Prostate gland (tissue), 2 donors: ENCODE results near the gene DENND5A.
"Not testable (repeated sequence)": the region's sequence is repeated elsewhere in the genome, so short reads cannot be mapped to it uniquely, and the experiment has no call there.

Source experiments
- POLR2A ChIP-seq: fragments of 450-650 bp; IDR thresholded peaks from one replicate; pipeline ENCODE4 v1.6.1; 2016; ENCODE audit warnings: antibody characterized with exemption, mild to moderate bottlenecking
- TF ChIP-seq, protein P1 (sequence below), 4 experiments: fragments of 200-600 bp in 2 of 4; fragments of 450-650 bp in 2 of 4; sonication (generic) in 2 of 4; IDR thresholded peaks; 1 replicate in 3 of 4; 2 replicates in 1 of 4; pipeline ENCODE4 v1.5.1; 2016 to 2019; ENCODE audit warnings: antibody characterized with exemption in 4 of 4, mild to moderate bottlenecking in 2 of 4, moderate library complexity in 2 of 4

DNA sequence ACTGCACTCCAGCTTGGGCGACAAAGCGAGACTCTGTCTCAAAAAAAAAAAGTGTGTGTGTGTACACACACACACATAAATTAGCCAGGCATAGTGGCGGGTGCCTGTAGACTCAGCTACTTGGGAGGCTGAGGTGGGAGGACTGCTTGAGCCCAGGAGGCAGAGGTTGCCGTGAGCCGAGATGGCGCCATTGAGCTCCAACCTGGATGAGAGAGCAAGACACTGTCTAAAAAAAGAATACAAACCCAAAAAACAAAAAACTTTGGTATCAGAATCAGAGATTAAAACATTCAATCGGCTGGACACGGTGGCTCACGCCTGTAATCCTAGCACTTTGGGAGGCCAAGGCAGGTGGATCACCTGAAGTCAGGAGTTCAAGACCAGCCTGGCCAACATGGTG is 44.3 kb downstream of the DENND5A start:
- not testable (repeated sequence) for TF ChIP-seq POLR2A
- TF ChIP-seq, protein P1, sequence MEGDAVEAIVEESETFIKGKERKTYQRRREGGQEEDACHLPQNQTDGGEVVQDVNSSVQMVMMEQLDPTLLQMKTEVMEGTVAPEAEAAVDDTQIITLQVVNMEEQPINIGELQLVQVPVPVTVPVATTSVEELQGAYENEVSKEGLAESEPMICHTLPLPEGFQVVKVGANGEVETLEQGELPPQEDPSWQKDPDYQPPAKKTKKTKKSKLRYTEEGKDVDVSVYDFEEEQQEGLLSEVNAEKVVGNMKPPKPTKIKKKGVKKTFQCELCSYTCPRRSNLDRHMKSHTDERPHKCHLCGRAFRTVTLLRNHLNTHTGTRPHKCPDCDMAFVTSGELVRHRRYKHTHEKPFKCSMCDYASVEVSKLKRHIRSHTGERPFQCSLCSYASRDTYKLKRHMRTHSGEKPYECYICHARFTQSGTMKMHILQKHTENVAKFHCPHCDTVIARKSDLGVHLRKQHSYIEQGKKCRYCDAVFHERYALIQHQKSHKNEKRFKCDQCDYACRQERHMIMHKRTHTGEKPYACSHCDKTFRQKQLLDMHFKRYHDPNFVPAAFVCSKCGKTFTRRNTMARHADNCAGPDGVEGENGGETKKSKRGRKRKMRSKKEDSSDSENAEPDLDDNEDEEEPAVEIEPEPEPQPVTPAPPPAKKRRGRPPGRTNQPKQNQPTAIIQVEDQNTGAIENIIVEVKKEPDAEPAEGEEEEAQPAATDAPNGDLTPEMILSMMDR (IDR thresholded peaks at IDR 0.05) = not testable (repeated sequence)
